Motor neuron (in vitro differentiated cells): ENCODE results near the gene RABGAP1. TPM values are rescaled to one million over a fixed set of nuclear protein-coding genes. Genes with fewer than 3 reads are reported as not detected.
"Not testable (repeated sequence)": the region's sequence is repeated elsewhere in the genome, so short reads cannot be mapped to it uniquely, and the experiment has no call there.

Experiments used
- ATAC-seq, 8 experiments: fragments of 200-7000 bp; cut with Tn5 transposase; replicated peaks in 6 of 8; 2 replicates each; pipeline ENCODE4 v1.8.0; 2021; ENCODE audit warnings: mild to moderate bottlenecking in 8 of 8, moderate library complexity in 8 of 8
- H3K27ac ChIP-seq, 2 donors: fragments of 250-450 bp; sonication (Bioruptor Pico); 2 replicates each; pipeline ENCODE4 v1.9.0; 2021; ENCODE audit warnings: antibody characterized with exemption in 2 of 2, mild to moderate bottlenecking in 2 of 2, moderate library complexity in 1 of 2
- H3K4me1 ChIP-seq, 2 donors: fragments of 250-450 bp; sonication (Bioruptor Pico); replicated peaks in 1 of 2; 2 replicates each; pipeline ENCODE4 v1.6.1; 2021; ENCODE audit warnings: antibody characterized with exemption in 2 of 2, mild to moderate bottlenecking in 2 of 2, moderate library complexity in 1 of 2
- H3K4me3 ChIP-seq, 5 donors: fragments of 250-450 bp; sonication (Bioruptor Pico); 2 replicates each; pipeline ENCODE4 v1.9.0; 2021; ENCODE audit warnings: antibody characterized with exemption in 5 of 5, mild to moderate bottlenecking in 5 of 5, moderate library complexity in 4 of 5
- WGBS, 10 experiments: fragments of 450-650 bp; shearing (Covaris generic); methylation state at CpG; one replicate each; pipeline ENCODE4 v1.0.0; 2022; 5-methylcytosine and 5-hydroxymethylcytosine counted together
- in situ Hi-C, 9 experiments: fragments of 400-800 bp; cut with MboI; loops; one replicate each; pipeline ENCODE4 v1.15.0; 2021; ENCODE audit warnings: low sequenced_read_pairs in 9 of 9, low pct_unique_long_range_greater_than_20kb in 2 of 9; ENCODE audit not compliant: unreplicated experiment in 9 of 9
- total RNA-seq, 8 experiments: library from RNA; unstranded; fragments of 300-600 nt; gene quantifications; 2 replicates each; pipeline versions ENCODE4 v1.2.3 to v1.2.4, GENCODE V29; 2022

Gene RABGAP1
- 10 to 100 TPM; 13.0 to 69.2 (median 37.4) TPM for total RNA-seq

DNA sequence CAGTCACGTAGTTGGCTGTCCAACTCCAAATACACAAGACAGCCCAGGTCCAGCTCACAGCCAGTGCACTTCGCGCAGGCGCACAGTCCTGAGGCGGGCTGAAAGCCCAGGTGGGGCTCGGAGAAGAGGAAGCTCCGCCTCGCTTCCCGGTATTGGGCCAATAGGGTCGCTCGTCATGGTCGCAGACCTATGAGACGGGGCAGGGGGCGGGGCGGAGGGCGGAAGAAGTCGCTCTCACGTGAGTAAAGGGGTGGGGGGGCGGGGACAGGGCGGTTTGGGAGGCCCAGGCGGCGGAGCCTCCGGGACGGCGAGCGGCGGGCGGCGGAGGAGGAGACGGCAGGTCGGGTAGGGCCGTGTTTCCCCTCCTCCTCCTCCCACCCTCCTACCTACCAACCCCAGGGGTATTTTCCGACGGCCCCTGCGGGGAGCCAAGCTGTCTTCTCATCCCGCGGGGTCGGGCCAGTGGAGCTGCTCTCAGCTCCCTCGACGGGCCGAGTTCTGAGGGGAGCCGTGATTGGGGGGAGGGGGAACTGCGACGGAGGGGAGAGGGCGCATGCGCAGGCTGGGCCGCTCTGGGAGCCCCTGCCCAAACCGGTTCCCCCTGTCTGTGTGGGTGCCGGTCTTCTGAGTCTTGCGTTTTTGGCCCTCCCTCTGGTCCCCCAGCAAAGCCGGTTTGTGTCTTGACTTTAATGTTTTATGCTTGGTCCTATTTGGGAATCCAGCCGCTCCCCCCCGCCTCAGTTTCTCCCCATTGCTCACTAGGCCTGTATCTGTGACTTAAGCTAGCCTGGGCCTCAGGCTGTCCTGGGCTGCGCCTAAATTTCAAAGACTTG is at the start of gene RABGAP1:
Gene RABGAP1 (plus strand): TSS at position 272 of the 833 bp plus-strand sequence. CDS start 16,040 bp downstream, outside the sequence.
- in situ Hi-C loops: no loop called here
- H3K4me1 ChIP-seq: peaks cover 8 to 15% of the 10 kb centered on the region in 2 donors
- H3K4me3 ChIP-seq: peak within 1 kb of the TSS; percentile 86 to 99 (median 97)
- WGBS, 10 experiments: 0 to 6% (median 0%) methylated on average over 1 to 6 of the region's 54 CpGs; no CpG with 5 or more reads in 4 of the 10 experiments
- ATAC-seq: peak; percentile 93 to 98 (median 97)
- H3K27ac ChIP-seq: peak within 1 kb of the TSS; percentile 96

DNA sequence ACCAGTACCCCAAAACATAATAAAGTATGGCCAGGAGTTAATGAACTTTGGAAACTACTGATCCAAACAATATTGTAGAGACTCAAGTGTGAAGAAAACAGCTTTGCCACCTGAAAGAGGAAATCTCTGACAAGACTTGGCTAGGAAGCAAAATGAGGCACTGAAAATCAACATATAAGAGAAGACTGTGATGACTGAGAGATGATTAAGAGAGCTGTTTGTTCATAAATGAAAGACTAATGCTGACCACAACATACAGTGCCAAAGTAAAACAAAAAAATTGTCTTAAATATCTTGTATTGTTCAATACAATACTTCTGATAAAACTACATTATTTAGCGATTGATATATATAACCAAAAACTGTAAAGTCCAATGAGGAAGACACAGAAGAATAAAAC is 42.9 kb upstream of the RABGAP1 start:
- peak in 1 of 8 experiments; percentile 21 for ATAC-seq
- in situ Hi-C loops: no loop called here
- Histone ChIP-seq H3K4me3 (no peak overlapping the region), H3K27ac (no peak overlapping the region), H3K4me1 (peaks cover 1 to 4% of the 10 kb centered on the region in 2 donors)
- 86 to 100% (median 100%) methylated on average over 1 of the region's 1 CpG; no CpG with 5 or more reads in 2 of the 10 experiments for WGBS, 10 experiments

DNA sequence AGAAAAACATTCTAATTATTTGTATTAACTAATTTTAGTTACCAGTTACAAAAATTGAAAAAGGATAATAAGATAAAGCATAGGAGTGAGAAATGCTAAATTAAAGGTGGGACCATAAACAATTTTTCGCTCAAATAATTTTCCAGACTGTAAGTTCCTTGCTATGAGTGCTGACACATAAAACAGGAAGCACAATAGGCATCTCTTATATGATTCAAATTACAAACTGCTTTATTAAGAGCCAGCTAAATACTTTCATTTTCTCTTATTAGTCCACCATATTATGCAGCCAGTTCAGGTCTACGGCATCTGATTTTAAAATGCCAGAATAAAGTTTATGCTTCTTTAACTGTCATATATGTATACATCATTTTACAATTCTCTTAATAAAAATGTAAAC is 40.0 kb upstream of the RABGAP1 start:
- WGBS, 10 experiments: 15 to 94% (median 89%) methylated on average over 1 to 2 of the region's 2 CpGs
- H3K27ac ChIP-seq: no peak overlapping the region
- in situ Hi-C loops: no loop called here
- ATAC-seq: no peak
- no peak overlapping the region for H3K4me3 ChIP-seq
- peaks cover 5 to 10% of the 10 kb centered on the region in 2 donors for H3K4me1 ChIP-seq

DNA sequence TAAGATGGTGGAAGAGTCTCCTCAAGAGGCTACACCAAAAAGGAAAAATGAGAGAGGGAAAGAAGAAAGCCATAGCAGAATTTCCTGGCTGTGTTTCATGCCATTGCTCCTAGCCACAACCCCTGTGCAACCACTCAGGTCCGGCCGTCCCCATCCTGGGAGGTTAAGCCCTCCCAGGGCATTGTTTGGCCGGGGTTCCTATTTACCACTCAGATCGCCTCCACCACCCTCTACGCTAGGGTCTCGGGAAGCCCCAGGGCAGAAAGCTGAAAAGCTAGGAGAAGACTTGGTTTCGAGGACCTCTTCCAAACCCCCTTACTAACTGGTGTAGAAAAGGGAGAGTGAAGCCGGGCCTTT is 36.4 kb upstream of the RABGAP1 start:
- H3K27ac ChIP-seq: peak overlapping the region; percentile 96 to 97
- peaks cover 5 to 10% of the 10 kb centered on the region in 2 donors for H3K4me1 ChIP-seq
- WGBS, 10 experiments: 0 to 6% (median 0%) methylated on average over 1 to 4 of the region's 8 CpGs; no CpG with 5 or more reads in 3 of the 10 experiments

DNA sequence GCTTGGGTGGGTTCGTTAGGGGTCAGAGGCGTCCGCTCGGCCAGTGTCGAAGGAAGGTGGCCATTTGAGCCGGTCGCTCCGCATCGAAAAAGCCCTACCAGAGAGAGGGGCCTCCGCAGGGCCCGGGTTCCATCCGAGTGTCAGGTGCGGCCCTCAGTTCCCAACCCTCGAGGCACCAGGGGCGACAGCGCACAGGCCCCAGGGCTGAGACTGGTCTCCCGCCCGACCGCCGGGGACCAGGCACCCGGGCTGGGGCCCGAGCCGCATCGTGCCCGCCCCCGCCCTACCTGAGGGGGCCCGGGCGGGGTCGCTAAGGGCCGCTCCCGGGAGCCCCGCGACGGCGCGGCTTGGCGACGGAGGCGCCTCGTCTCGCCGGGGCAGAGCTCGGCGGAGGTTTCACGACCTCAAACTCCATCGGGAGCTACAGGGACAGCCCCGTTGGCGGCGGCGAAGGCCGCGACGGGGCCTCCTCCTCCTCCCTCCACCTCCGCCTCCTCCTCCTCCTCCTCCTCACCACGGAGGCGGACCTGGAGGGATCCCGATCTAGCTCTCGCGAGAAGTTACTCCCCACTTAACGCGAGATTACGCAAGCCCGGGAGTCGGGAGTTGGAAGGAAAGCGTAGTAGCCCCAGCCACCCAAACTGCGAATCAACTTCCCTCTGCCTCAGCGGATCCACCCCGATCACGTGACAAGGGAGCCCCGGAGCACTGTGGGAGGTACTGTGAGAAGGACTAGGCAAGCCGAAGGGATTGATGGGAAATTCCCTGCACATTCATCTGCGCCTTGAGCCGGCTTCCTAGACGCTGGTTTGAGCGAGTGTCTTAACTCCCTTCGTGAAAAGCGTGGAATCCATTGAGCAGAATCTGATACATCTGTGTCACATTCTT is 35.8 kb upstream of the RABGAP1 start, which contains the start of gene RC3H2:
Gene RC3H2 (minus strand): TSS at position 537 of the 888 bp plus-strand sequence. CDS start 7,850 bp downstream, outside the sequence.
- in situ Hi-C loops: no loop called here
- peaks cover 5 to 10% of the 10 kb centered on the region in 2 donors for H3K4me1 ChIP-seq
- peak within 1 kb of the TSS; percentile 96 to 97 for H3K27ac ChIP-seq
- WGBS, 10 experiments: 0 to 10% (median 0%) methylated on average over 2 to 8 of the region's 77 CpGs; no CpG with 5 or more reads in 5 of the 10 experiments
- peak within 1 kb of the TSS; percentile 75 to 90 (median 88) for H3K4me3 ChIP-seq
- peak; percentile 88 to 97 (median 95) for ATAC-seq

More for the DNA sequence above, 36.4 kb upstream of the RABGAP1 start:
- peak; percentile 19 to 33 (median 30) for ATAC-seq
- H3K4me3 ChIP-seq: peak overlapping the region; percentile 75 to 90 (median 88)
- in situ Hi-C loops: no loop called here

DNA sequence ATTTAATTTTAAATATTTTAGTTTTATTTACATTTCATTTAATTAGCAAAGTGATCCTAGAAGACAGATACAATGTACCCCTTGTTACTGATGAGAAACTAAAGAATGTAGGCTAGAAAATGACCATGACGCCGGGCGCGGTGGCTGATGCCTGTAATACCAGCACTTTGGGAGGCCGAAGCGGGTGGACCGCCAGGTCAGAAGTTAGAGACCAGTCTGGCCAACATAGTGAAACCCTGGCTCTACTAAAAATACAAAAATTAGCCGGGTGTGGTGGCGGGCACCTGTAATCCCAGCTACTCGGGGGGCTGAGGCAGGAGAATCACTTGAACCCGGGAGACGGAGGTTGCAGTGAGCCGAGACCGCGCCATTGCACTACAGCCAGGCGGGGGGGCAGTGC is 34.7 kb upstream of the RABGAP1 start:
- 90 to 100% (median 100%) methylated on average over 2 to 16 of the region's 16 CpGs; no CpG with 5 or more reads in 1 of the 10 experiments for WGBS, 10 experiments
- ATAC-seq, H3K27ac ChIP-seq, H3K4me3 ChIP-seq, in situ Hi-C loops: not testable (repeated sequence)
- peaks cover 5 to 10% of the 10 kb centered on the region in 2 donors for H3K4me1 ChIP-seq

DNA sequence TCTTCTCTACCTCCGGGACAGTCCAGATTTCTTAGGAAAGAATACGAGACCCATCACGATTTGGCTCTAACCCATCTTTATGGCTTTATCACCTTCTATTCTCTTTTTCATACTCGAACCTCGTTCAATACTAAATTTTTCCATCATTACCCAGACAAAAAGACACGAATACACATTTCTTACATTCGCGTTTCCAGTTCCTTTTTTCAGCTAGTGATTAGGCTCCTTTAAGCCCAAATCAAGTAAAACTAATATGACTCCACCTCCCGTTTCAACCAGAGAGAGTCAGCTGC is 28.2 kb upstream of the RABGAP1 start:
- Histone ChIP-seq H3K4me3 (peak overlapping the region; percentile 64 to 90 (median 66)), H3K4me1 (peaks cover 7 to 8% of the 10 kb centered on the region in 2 donors), H3K27ac (peak overlapping the region; percentile 80 to 88)
- ATAC-seq: no peak
- 0 to 11% (median 3%) methylated on average over 3 to 9 of the region's 9 CpGs for WGBS, 10 experiments
- in situ Hi-C loops: no loop called here

DNA sequence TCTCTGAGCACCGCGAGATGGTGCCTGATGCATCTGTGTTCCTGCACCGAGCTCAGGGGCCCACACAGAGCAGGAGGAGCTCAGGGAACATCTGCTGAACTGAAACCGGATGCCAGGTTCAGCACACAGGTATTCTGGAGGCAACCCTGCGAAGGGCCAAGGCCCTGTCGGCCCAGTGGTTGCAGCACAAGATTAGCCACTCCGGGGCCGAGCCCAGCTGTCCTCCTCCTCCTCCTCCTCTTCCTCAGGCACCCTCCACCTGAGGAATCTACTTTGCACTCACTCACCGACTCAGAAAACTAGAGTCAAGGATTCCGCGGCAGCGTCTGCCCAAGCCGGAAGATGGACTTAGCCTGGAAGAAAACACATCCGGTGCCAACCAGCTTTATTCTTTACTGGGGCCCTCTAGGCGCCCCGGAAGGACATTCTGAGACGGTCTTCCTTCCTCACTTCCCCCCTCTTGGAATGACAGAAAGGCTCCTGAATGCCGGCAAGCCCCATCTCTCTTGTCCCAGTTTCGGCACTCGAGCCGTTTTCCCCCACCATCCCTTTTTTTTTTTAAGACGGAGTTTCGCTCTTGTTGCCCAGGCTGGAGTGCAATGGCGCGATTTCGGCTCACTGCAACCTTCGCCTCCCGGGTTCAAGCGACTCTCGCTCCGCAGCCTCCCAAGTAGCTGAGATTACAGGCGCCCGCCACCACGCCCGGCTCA is 27.7 kb upstream of the RABGAP1 start, which contains the start of gene ZBTB6:
Gene ZBTB6 (minus strand): TSS at position 360 of the 710 bp plus-strand sequence. CDS start 1,251 bp downstream, outside the sequence.
- peaks cover 7 to 8% of the 10 kb centered on the region in 2 donors for H3K4me1 ChIP-seq
- peak within 1 kb of the TSS; percentile 80 to 88 for H3K27ac ChIP-seq
- H3K4me3 ChIP-seq: peak within 1 kb of the TSS; percentile 64 to 90 (median 66)
- peak; percentile 95 to 100 (median 99) for ATAC-seq
- 0 to 17% (median 1%) methylated on average over 2 to 23 of the region's 35 CpGs; no CpG with 5 or more reads in 1 of the 10 experiments for WGBS, 10 experiments
- in situ Hi-C loops: no loop called here

DNA sequence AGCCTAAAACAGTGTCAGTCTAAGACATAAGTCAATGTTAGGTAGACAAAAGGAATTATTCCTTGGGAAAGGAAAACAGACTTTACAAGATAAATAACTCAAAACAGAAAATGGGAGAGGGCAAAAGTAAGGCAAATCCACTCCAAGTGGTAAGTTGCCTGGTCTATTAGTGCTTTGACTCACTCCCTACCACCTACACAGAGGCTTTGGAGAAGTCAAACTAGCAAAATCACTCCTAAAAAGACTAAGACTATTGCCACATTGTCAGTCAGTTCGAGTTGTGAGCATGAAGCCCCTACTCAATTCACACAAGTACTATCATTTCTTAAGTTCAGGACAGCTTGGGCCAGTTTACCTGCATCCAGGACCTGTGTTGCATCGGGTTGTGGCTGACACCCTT is 22.5 kb upstream of the RABGAP1 start:
- 67 to 100% (median 80%) methylated on average over 1 to 2 of the region's 2 CpGs; no CpG with 5 or more reads in 3 of the 10 experiments for WGBS, 10 experiments
- no peak for ATAC-seq
- H3K27ac ChIP-seq: no peak overlapping the region
- no peak overlapping the region for H3K4me3 ChIP-seq
- in situ Hi-C loops: no loop called here
- peaks cover 0 to 4% of the 10 kb centered on the region in 2 donors for H3K4me1 ChIP-seq

DNA sequence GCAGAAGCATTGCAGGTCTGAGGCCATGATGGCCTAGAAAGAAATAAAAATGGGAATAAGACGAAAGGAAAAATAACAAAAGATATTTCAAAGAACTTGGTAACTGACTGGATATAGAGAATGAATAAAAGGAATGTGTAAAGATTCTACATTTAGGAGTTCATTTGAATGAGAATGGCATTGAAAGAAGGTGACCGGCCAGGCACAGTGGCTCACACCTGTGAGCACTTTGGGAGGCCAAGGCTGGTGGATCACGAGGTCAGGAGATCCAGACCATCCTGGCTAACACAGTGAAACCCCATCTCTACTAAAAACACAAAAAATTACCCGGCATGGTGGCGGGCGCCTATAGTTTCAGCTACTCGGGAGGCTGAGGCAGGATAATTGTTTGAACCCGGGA is 18.1 kb upstream of the RABGAP1 start:
- 62 to 97% (median 89%) methylated on average over 2 to 7 of the region's 8 CpGs for WGBS, 10 experiments
- no peak for ATAC-seq
- H3K4me3 ChIP-seq: no peak overlapping the region
- H3K4me1 ChIP-seq: no peaks in the 10 kb centered on the region
- in situ Hi-C loops: no loop called here
- no peak overlapping the region for H3K27ac ChIP-seq

DNA sequence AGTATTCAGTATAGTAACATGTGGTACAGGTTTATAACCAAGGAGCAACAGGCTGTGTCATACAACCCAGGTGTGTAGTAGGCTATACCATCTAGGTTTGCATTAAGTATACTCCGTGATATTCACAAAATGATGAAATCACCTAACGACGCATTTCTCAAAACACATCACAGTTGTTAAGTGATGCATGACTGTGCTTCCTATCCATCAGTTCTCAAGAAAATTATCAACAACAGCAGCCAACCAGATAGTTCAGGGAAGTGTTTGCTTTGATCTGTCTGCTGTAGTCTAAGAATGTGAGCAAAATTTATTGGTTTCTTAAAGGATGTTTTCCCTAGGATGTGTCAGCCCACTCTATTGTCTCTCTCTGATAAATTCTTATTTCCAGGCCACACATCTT is 16.9 kb upstream of the RABGAP1 start:
- ATAC-seq: peak in 3 of 8 experiments; percentile 3 to 76 (median 21)
- in situ Hi-C loops: no loop called here
- Histone ChIP-seq H3K27ac (no peak overlapping the region), H3K4me1 (peaks cover 0 to 2% of the 10 kb centered on the region in 2 donors), H3K4me3 (no peak overlapping the region)
- 73 to 100% (median 96%) methylated on average over 1 to 3 of the region's 3 CpGs; no CpG with 5 or more reads in 4 of the 10 experiments for WGBS, 10 experiments

DNA sequence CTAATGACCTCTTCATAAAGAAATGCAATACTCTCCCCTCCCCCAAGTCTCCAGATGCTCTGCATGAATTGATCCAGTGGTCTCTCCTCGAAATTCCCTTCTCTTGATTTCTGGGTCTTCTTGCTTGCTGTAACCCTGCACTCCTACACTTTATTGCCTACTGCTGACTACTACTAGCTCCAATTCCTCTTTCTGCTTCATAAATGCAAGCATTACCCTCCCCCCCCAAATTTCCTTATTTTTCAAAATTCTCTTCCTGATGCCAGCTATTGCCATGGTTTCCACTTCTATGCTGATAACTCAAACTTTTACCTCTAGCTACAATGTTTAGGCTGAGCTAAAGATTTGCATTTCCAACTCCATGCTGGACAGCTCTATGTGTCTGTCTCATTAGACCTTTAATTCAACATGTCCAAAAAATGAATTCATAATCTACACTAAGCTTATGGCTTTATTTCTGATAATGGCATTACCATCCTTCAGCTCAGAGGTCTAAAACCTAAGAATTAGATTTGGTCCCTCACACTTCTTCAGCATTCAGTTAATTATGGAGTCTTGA is 10.9 kb upstream of the RABGAP1 start:
- H3K4me3 ChIP-seq: peak overlapping the region in 3 of 5 donors; percentile 87 to 98 (median 87)
- in situ Hi-C loops: no loop called here
- WGBS, 10 experiments: 43 to 100% (median 88%) methylated on average over 1 of the region's 1 CpG; no CpG with 5 or more reads in 5 of the 10 experiments

More for the DNA sequence above, 10.9 kb upstream of the RABGAP1 start:
- ATAC-seq: no peak
- peaks cover 9 to 27% of the 10 kb centered on the region in 2 donors for H3K4me1 ChIP-seq
- H3K27ac ChIP-seq: no peak overlapping the region
